Measurements from ENCODE around the gene SPC24. TPM values are rescaled to one million over a fixed set of nuclear protein-coding genes. Genes with fewer than 3 reads are reported as not detected.

Gene SPC24
- total RNA-seq, 1 experiment from 2014 or later = 44.8 TPM

DNA sequence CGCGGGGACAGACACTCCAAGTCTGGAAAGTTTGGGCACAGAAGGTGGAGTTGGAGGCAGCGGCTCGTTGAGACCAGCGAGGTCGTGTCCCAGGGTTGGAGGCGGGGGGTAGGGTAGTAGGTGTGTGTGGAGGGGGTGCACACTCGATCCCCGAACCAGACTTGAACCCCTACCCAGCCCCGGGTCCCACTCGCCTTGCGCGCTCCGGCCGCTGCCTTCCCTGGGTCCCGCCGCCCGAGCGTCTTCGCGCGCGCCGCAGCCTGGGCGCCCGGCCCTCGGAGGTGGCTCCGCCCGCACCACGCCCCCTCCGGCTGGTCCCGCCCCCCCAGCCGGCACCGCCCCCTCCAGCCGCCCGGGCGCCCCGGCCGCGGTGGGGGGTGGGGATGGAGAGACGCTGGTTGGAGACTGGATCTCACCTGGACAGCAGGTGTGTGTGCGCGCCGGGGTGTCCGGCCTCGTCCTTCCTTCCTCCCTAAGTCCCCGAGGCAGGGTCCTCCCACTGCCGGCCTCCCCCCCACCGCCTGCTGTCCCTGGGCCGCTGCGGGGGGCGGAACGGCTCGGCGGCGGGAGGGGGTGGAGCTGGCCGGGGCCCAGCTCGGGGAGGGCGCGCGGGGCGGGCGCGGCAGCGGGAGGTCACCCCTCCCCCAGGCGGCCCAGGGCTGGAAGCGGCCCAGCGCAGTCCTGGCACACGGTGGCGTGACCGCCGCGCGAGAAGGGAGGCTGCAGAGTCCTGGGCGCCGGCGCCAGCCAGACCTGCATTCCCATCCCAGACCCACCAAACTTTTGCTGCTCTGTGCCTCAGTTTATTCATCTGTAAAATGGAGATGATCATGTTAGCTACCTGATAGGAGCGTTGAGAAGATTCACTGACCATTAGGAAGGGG, 42.0 kb upstream of the SPC24 start, which contains the start of gene KANK2:
Gene KANK2, minus strand, starts transcription at position 255 of the 884 bp plus-strand sequence. CDS start 3,034 bp downstream, outside the sequence.
- H3K36me3 ChIP-seq (ENCODE audit: control insufficient read depth, insufficient read depth, low read length) = no peaks in the 10 kb centered on the region; the same call in 1 of the 2 replicates
- TF ChIP-seq, protein P1, sequence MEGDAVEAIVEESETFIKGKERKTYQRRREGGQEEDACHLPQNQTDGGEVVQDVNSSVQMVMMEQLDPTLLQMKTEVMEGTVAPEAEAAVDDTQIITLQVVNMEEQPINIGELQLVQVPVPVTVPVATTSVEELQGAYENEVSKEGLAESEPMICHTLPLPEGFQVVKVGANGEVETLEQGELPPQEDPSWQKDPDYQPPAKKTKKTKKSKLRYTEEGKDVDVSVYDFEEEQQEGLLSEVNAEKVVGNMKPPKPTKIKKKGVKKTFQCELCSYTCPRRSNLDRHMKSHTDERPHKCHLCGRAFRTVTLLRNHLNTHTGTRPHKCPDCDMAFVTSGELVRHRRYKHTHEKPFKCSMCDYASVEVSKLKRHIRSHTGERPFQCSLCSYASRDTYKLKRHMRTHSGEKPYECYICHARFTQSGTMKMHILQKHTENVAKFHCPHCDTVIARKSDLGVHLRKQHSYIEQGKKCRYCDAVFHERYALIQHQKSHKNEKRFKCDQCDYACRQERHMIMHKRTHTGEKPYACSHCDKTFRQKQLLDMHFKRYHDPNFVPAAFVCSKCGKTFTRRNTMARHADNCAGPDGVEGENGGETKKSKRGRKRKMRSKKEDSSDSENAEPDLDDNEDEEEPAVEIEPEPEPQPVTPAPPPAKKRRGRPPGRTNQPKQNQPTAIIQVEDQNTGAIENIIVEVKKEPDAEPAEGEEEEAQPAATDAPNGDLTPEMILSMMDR (IDR thresholded peaks at IDR 0.05; ENCODE audit: insufficient read depth in 1 of 2, low read depth in 1 of 2, low read length in 1 of 2, severe bottlenecking in 1 of 2, unreplicated experiment in 1 of 2) = no peak
- Mint-ChIP-seq H3K4me3 (ENCODE audit: unreplicated experiment) (peak within 1 kb of the TSS; percentile 88), H3K4me1 (ENCODE audit: low read depth, unreplicated experiment) (no peaks in the 10 kb centered on the region), H3K27me3 (ENCODE audit: insufficient read depth, unreplicated experiment) (no peaks in the 10 kb centered on the region), H3K9me3 (ENCODE audit: unreplicated experiment) (no peaks in the 10 kb centered on the region), H3K36me3 (ENCODE audit: insufficient read depth, unreplicated experiment) (peaks cover 29% of the 10 kb centered on the region), H3K27ac (ENCODE audit: unreplicated experiment) (peak within 1 kb of the TSS; percentile 55)
- POLR2A ChIA-PET = interaction anchor here (0.6 to 1.5 kb wide), 5 partner anchors 30 to 370 kb away, joined by 3 to 6 read pairs (median 4); partner anchors contain the start of genes CCDC159 and TMEM205
- no TSS peak for BruUV-seq (replicated peaks)
- no peaks in the 10 kb centered on the region for H3K4me1 ChIP-seq
- H3K9me3 ChIP-seq = no peaks in the 10 kb centered on the region
- no peaks in the 10 kb centered on the region for H3K27me3 ChIP-seq (replicated peaks; ENCODE audit: control insufficient read depth, insufficient read depth, low read length)
- DNase-seq = peak; percentile 93 to 94
- intact Hi-C loops (cut with micrococcal nuclease; ENCODE audit: unreplicated experiment) = no loop called here
- peak within 1 kb of the TSS; percentile 88 for H3K4me3 ChIP-seq (ENCODE audit: low read depth, low read length)
- CTCF ChIA-PET = interaction anchor here (0.5 to 0.6 kb wide), 3 partner anchors 65 to 223 kb away, joined by 4 to 8 read pairs (median 7); partner anchors contain the start of gene DOCK6

GRCh38 chr19:11196406-11197287, 41.1 kb upstream of the SPC24 start:
- BruUV-seq (replicated peaks) = TSS peak; percentile 28

More at GRCh38 chr19:11196406-11197287, 41.1 kb upstream of the SPC24 start:
- Mint-ChIP-seq H3K27ac (ENCODE audit: unreplicated experiment) (peak overlapping the region; percentile 55), H3K27me3 (ENCODE audit: insufficient read depth, unreplicated experiment) (no peaks in the 10 kb centered on the region), H3K4me3 (ENCODE audit: unreplicated experiment) (peak overlapping the region; percentile 88), H3K4me1 (ENCODE audit: low read depth, unreplicated experiment) (no peaks in the 10 kb centered on the region), H3K36me3 (ENCODE audit: insufficient read depth, unreplicated experiment) (peaks cover 30% of the 10 kb centered on the region), H3K9me3 (ENCODE audit: unreplicated experiment) (no peaks in the 10 kb centered on the region)
- intact Hi-C loops (cut with micrococcal nuclease; ENCODE audit: unreplicated experiment) = no loop called here
- Histone ChIP-seq H3K4me3 (ENCODE audit: low read depth, low read length) (peak overlapping the region; percentile 88), H3K36me3 (ENCODE audit: control insufficient read depth, insufficient read depth, low read length) (no peaks in the 10 kb centered on the region), H3K4me1 (no peaks in the 10 kb centered on the region), H3K27me3 (replicated peaks; ENCODE audit: control insufficient read depth, insufficient read depth, low read length) (no peaks in the 10 kb centered on the region), H3K9me3 (no peaks in the 10 kb centered on the region)
- peak in 1 of 2 experiments; percentile 39 for DNase-seq
- TF ChIP-seq, protein P1 (IDR thresholded peaks at IDR 0.05; ENCODE audit: insufficient read depth in 1 of 2, low read depth in 1 of 2, low read length in 1 of 2, severe bottlenecking in 1 of 2, unreplicated experiment in 1 of 2) = no peak
- CTCF ChIA-PET = interaction anchor here (0.5 kb wide), 1 partner anchor 186 kb away, joined by 7 read pairs; no protein-coding TSS in a partner anchor
- POLR2A ChIA-PET = no interaction called here
